Karpas-422 (cell line): Measurements from ENCODE around the gene WDR46. TPM values are rescaled to one million over a fixed set of nuclear protein-coding genes. Genes with fewer than 3 reads are reported as not detected.

Experiments used
- DNase-seq: peaks from one replicate; pipeline ENCODE4 v3.0.0-alpha.2; 2015
- H2AFZ ChIP-seq: fragments of 200-600 bp; sonication (generic); 2 replicates; pipeline ENCODE4 v1.6.1; 2014; ENCODE audit warnings: antibody characterized with exemption, low read length, mixed read lengths
- H3K27ac ChIP-seq: fragments of 200-600 bp; sonication (generic); 2 replicates; pipeline ENCODE4 v1.5.1; 2014; ENCODE audit warnings: mild to moderate bottlenecking, low read length, moderate library complexity
- H3K27me3 ChIP-seq: fragments of 200-600 bp; sonication (generic); 2 replicates; pipeline ENCODE4 v1.6.1; 2014; ENCODE audit warnings: low read length, mixed read lengths
- H3K36me3 ChIP-seq: fragments of 200-600 bp; sonication (generic); 2 replicates; pipeline ENCODE4 v1.6.1; 2014; ENCODE audit warnings: low read length, mixed read lengths; ENCODE audit not compliant: insufficient read depth
- H3K4me1 ChIP-seq: fragments of 200-600 bp; sonication (generic); 2 replicates; pipeline ENCODE4 v1.6.1; 2014; ENCODE audit warnings: mild to moderate bottlenecking, low read length, mixed read lengths
- H3K4me2 ChIP-seq: fragments of 200-600 bp; sonication (generic); 2 replicates; pipeline ENCODE4 v1.6.1; 2014; ENCODE audit warnings: low read length, low read depth, mild to moderate bottlenecking; ENCODE audit not compliant: poor library complexity, severe bottlenecking
- H3K4me3 ChIP-seq: fragments of 200-600 bp; sonication (generic); 2 replicates; pipeline ENCODE4 v1.5.1; 2014; ENCODE audit warnings: mild to moderate bottlenecking, antibody characterized with exemption, low read length, mixed read lengths
- H3K79me2 ChIP-seq: fragments of 200-600 bp; sonication (generic); 2 replicates; pipeline ENCODE4 v1.6.1; 2014; ENCODE audit warnings: mild to moderate bottlenecking, low read length, mixed read lengths
- H3K9ac ChIP-seq: fragments of 200-600 bp; sonication (generic); 2 replicates; pipeline ENCODE4 v1.6.0; 2014; ENCODE audit warnings: low read length
- H3K9me2 ChIP-seq: fragments of 200-600 bp; sonication (generic), shearing (Covaris generic); replicated peaks from 2 replicates; pipeline ENCODE4 v1.6.0; 2014; ENCODE audit warnings: mild to moderate bottlenecking, low read length, moderate library complexity; ENCODE audit not compliant: insufficient read depth
- H3K9me3 ChIP-seq: fragments of 300-700, 200-600 bp; sonication (generic); 2 replicates; pipeline ENCODE4 v1.6.1; 2014; ENCODE audit warnings: low read length, mixed read lengths
- H4K20me1 ChIP-seq: fragments of 200-600 bp; sonication (generic); 2 replicates; pipeline ENCODE4 v1.6.1; 2014; ENCODE audit warnings: mild to moderate bottlenecking, antibody characterized with exemption, low read length, low read depth; ENCODE audit not compliant: insufficient read depth
- total RNA-seq: library from RNA; depleted of rRNA; stranded (reverse); fragments of >200 nt; shearing (Covaris generic); gene quantifications from 2 replicates; pipeline ENCODE4 v1.2.3, GENCODE V29; 2014; ENCODE audit warnings: low replicate concordance; rRNA removed

The WDR46 gene, protein sequence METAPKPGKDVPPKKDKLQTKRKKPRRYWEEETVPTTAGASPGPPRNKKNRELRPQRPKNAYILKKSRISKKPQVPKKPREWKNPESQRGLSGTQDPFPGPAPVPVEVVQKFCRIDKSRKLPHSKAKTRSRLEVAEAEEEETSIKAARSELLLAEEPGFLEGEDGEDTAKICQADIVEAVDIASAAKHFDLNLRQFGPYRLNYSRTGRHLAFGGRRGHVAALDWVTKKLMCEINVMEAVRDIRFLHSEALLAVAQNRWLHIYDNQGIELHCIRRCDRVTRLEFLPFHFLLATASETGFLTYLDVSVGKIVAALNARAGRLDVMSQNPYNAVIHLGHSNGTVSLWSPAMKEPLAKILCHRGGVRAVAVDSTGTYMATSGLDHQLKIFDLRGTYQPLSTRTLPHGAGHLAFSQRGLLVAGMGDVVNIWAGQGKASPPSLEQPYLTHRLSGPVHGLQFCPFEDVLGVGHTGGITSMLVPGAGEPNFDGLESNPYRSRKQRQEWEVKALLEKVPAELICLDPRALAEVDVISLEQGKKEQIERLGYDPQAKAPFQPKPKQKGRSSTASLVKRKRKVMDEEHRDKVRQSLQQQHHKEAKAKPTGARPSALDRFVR
- total RNA-seq: 59.6 and 91.1 TPM in 2 replicates

DNA sequence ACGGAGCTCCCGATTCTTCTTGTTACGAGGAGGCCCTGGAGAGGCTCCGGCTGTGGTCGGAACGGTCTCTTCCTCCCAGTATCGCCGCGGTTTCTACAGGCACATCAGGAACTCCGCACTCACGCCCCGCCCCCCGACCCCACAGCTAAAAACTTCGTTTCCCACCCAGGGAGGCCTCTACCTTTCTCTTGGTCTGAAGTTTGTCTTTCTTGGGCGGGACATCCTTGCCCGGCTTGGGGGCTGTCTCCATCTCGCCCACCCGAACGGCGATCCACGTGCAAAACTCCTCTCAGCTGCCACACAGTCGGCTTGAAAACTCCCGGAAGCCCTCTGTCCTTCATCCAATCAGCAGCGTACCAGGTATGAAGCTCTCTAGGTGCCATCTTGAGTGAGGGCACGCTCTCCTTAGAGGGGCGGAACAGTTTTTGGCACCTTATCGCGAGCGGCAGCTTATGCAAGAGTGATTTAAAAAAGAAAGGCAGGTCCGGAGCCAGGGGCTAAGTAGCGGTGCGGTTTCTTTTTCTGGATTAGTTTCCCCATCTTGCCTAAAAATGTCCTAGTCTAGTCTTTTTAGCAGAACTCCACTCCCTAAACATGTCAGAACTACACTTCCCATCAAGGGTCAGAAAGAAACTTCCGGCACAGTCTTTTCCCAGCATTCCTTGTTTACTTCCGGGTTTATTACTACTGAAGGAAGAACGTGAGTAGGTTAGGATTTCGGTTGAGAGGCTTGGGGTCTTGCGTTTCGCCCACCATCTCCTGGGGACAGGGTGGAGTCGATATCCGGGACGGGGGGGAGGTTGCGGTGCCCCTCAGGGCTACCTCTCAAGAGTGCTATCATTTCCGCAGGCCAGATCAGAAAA is at the start of gene WDR46, which contains the start of gene PFDN6:
WDR46 (minus strand) TSS at position 319 of the 863 bp plus-strand sequence; CDS start at position 250, 69 bp downstream.
PFDN6 (plus strand) TSS at position 681 of the 863 bp plus-strand sequence. CDS start 256 bp downstream, outside the sequence.
- Histone ChIP-seq H3K9me2 (no peaks in the 10 kb centered on the region), H3K9ac (peak within 1 kb of the TSS; percentile 88), H3K27me3 (no peaks in the 10 kb centered on the region), H3K4me2 (peak within 1 kb of the TSS; percentile 68), H3K36me3 (peaks cover 32% of the 10 kb centered on the region; the same call in 1 of the 2 replicates), H3K9me3 (no peaks in the 10 kb centered on the region), H4K20me1 (no peaks in the 10 kb centered on the region), H3K79me2 (peaks cover 50% of the 10 kb centered on the region), H3K4me3 (peak within 1 kb of the TSS; percentile 88), H3K27ac (peak within 1 kb of the TSS; percentile 13; the same call in 1 of the 2 replicates), H3K4me1 (peaks cover 23% of the 10 kb centered on the region), H2AFZ (peak within 1 kb of the TSS; percentile 96)
- peak; percentile 96 for DNase-seq

DNA sequence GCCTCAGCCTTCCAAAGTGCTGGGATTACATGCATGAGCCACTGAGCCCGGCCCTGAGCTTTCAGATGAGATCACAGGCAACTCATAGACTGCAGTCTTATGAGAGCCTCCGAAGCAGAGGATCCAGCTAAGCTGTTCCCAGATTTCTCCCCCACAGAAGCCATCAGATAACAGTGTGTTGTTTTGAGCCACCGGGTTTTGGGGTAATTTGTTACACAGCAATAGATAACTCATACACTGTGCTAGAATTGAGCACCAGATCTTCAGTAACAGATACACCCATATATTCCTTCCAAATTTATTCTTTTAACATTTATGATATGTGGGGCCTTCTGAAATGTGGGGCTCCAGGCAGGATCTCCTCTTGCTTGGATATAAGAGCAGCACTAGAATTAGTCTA is 47.5 kb upstream of the WDR46 start:
- Histone ChIP-seq H3K9me2 (no peaks in the 10 kb centered on the region), H3K4me3 (no peak overlapping the region), H3K4me2 (no peak overlapping the region), H2AFZ (no peak overlapping the region), H3K79me2 (no peaks in the 10 kb centered on the region), H3K27ac (no peak overlapping the region), H4K20me1 (no peaks in the 10 kb centered on the region), H3K27me3 (no peaks in the 10 kb centered on the region), H3K9me3 (no peaks in the 10 kb centered on the region), H3K4me1 (no peaks in the 10 kb centered on the region), H3K9ac (no peak overlapping the region), H3K36me3 (no peaks in the 10 kb centered on the region)
- DNase-seq: no peak

DNA sequence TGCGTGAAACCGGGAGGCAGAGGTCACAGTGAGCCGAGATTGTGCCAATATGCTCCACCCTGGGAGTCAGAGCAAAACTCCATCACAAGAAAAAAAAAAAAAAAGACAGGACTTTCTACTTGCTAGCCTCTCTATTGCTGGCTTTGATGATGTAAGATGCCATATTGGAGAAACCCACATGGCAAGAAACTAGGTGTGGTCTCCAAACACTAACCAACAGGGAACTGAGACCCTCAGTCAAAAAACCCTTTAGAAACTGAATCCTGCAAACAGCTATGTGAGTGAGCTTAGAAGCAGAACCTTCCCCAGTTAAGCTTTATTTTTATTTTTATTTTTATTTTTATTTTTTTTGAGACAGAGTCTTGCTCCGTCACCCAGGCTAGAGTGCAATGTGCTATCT is 46.9 kb upstream of the WDR46 start:
- no peaks in the 10 kb centered on the region for H3K9me2 ChIP-seq
- H4K20me1 ChIP-seq: no peaks in the 10 kb centered on the region
- no peak overlapping the region for H3K4me3 ChIP-seq
- no peak overlapping the region for H3K9ac ChIP-seq
- no peak overlapping the region for H2AFZ ChIP-seq
- no peak overlapping the region for H3K27ac ChIP-seq
- no peak overlapping the region for H3K4me2 ChIP-seq
- no peaks in the 10 kb centered on the region for H3K36me3 ChIP-seq
- no peaks in the 10 kb centered on the region for H3K4me1 ChIP-seq
- no peaks in the 10 kb centered on the region for H3K27me3 ChIP-seq
- DNase-seq: no peak
- no peaks in the 10 kb centered on the region for H3K9me3 ChIP-seq
- no peaks in the 10 kb centered on the region for H3K79me2 ChIP-seq

DNA sequence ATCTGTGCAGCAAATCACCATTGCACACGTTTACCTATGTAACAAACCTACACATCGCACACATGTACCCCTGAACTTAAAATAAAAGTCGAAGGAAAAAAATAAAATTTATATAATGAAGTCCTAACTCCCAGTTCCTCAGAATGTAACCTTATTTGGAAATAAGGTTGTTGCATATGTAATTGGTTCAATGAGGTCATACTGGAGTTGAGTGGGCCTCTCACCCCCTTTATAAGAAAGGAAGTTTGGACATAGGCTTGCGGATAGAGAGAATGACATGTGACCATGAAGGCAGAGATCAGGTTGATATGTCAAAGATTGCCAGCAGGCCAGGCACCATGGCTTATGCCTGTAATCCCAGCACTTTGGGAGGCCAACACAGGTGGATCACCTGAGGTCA is 44.6 kb upstream of the WDR46 start:
- no peak overlapping the region for H3K27ac ChIP-seq
- DNase-seq: no peak
- no peaks in the 10 kb centered on the region for H3K9me2 ChIP-seq
- H3K9me3 ChIP-seq: no peaks in the 10 kb centered on the region
- H3K4me2 ChIP-seq: no peak overlapping the region
- H4K20me1 ChIP-seq: no peaks in the 10 kb centered on the region
- no peak overlapping the region for H3K4me3 ChIP-seq
- no peak overlapping the region for H3K9ac ChIP-seq
- H2AFZ ChIP-seq: no peak overlapping the region
- H3K79me2 ChIP-seq: no peaks in the 10 kb centered on the region
- H3K36me3 ChIP-seq: no peaks in the 10 kb centered on the region
- H3K4me1 ChIP-seq: no peaks in the 10 kb centered on the region
- no peaks in the 10 kb centered on the region for H3K27me3 ChIP-seq

DNA sequence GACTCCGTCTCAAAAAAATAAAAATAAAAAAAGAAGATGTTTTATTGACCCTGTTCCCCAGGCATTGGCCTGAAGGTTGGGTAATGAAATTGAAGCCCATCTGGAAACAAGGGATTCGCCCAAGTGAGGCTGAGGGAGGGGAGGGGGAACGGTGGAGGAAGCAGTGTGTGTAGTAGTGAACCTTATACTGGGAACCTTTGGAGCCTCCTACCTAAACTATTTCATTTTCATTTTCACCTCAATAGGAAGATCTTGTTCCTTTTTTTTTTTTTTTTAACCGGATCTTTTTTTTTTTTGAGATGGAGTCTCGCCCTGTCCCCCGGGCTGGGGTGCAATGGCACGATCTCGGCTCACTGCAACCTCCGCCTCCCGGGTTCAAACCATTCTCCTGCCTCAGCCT is 41.7 kb upstream of the WDR46 start:
- no peak overlapping the region for H3K4me2 ChIP-seq
- H3K27me3 ChIP-seq: no peaks in the 10 kb centered on the region

DNA sequence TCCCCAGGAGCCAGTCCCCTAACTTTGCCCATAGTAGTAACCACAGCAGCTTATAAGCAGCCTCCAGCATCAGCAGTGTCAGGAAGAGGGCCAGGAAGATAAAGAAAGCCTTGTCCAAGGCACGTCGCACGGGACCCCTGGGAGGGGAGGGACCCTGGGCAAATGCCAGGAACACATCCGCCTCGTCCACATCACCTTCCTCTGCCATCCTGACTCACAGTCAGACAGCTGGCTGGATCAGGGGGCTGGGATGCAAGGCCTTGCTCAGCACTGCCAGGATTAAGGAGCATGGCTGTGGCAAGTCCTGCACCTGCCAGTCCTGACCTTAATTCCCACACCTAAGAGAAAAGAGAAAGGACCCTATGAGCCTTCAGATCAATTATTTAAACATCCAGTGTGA is 40.0 kb upstream of the WDR46 start:
- Histone ChIP-seq H3K79me2 (no peaks in the 10 kb centered on the region), H3K9me2 (no peaks in the 10 kb centered on the region), H3K4me3 (no peak overlapping the region), H3K4me2 (no peak overlapping the region), H3K4me1 (peaks cover 6% of the 10 kb centered on the region), H2AFZ (no peak overlapping the region), H3K9me3 (no peaks in the 10 kb centered on the region), H3K36me3 (no peaks in the 10 kb centered on the region), H4K20me1 (no peaks in the 10 kb centered on the region), H3K27me3 (no peaks in the 10 kb centered on the region), H3K9ac (no peak overlapping the region), H3K27ac (no peak overlapping the region)
- no peak for DNase-seq

More for the DNA sequence above, 41.7 kb upstream of the WDR46 start:
- Histone ChIP-seq H4K20me1 (no peaks in the 10 kb centered on the region), H3K4me3 (no peak overlapping the region), H3K79me2 (no peaks in the 10 kb centered on the region), H3K4me1 (no peaks in the 10 kb centered on the region), H3K9me2 (no peaks in the 10 kb centered on the region), H3K9ac (no peak overlapping the region), H3K27ac (no peak overlapping the region), H3K36me3 (no peaks in the 10 kb centered on the region), H3K9me3 (no peaks in the 10 kb centered on the region), H2AFZ (no peak overlapping the region)
- DNase-seq: no peak

DNA sequence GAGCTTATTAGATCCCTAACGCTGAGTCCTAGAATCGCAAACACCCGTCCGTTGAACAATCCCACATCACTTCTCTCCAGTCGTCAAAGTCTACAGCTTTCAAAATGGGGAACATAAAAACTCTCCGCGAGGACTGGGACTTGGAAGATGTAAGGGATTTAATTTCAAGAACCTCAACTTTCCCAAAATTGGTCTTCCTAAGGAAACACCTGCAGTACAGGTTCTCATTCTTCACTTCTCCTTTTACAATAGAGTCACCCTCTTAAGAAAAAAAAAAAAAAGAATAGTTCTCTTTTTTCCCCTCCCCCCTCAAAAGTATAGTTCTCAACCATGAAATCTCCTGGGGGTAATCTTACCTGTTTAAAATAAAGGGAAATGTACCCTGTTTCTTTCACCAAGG is 35.1 kb upstream of the WDR46 start:
- Histone ChIP-seq H3K27ac (peak overlapping the region; percentile 92), H3K36me3 (peaks cover 20% of the 10 kb centered on the region), H3K4me3 (peak overlapping the region; percentile 97), H3K4me1 (peaks cover 42% of the 10 kb centered on the region), H3K27me3 (no peaks in the 10 kb centered on the region), H3K9ac (peak overlapping the region; percentile 84), H3K9me2 (no peaks in the 10 kb centered on the region), H4K20me1 (peaks cover 20% of the 10 kb centered on the region), H3K9me3 (no peaks in the 10 kb centered on the region), H2AFZ (peak overlapping the region; percentile 73), H3K4me2 (peak overlapping the region; percentile 92), H3K79me2 (peaks cover 29% of the 10 kb centered on the region)
- peak; percentile 89 for DNase-seq

DNA sequence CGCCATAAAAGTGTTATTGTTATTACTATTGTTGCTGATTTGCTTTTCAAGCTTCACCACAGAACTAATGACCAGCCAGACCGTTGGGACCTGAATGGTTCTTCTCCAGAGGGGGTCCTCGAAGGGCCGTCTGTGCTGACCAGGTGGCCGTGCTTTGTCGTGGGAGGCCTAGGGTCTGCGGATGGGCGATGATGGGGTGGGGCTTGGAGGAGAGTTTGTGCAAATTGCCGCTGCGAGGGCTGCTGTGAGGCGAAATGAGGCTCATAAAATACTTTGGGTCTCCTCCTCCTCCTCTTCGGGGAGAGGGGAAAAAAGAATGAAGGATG is 34.5 kb upstream of the WDR46 start:
- Histone ChIP-seq H3K27me3 (no peaks in the 10 kb centered on the region), H3K36me3 (peaks cover 25% of the 10 kb centered on the region), H2AFZ (peak overlapping the region; percentile 73), H3K9ac (peak overlapping the region; percentile 84), H3K4me2 (peak overlapping the region; percentile 92), H3K4me3 (peak overlapping the region; percentile 97), H3K9me3 (no peaks in the 10 kb centered on the region), H3K4me1 (peaks cover 48% of the 10 kb centered on the region), H4K20me1 (peaks cover 20% of the 10 kb centered on the region), H3K9me2 (no peaks in the 10 kb centered on the region), H3K27ac (peak overlapping the region; percentile 92), H3K79me2 (peaks cover 29% of the 10 kb centered on the region)
- peak; percentile 65 for DNase-seq
